GM18868 (cell line): ENCODE results near the gene RPS6KA2.

Experiments used
- ATAC-seq: cut with Tn5 transposase; IDR thresholded peaks from one replicate; pipeline ENCODE4 v1.9.1; 2021; ENCODE audit warnings: mild to moderate bottlenecking, moderate library complexity; ENCODE audit not compliant: unreplicated experiment

RPS6KA2 gene

DNA sequence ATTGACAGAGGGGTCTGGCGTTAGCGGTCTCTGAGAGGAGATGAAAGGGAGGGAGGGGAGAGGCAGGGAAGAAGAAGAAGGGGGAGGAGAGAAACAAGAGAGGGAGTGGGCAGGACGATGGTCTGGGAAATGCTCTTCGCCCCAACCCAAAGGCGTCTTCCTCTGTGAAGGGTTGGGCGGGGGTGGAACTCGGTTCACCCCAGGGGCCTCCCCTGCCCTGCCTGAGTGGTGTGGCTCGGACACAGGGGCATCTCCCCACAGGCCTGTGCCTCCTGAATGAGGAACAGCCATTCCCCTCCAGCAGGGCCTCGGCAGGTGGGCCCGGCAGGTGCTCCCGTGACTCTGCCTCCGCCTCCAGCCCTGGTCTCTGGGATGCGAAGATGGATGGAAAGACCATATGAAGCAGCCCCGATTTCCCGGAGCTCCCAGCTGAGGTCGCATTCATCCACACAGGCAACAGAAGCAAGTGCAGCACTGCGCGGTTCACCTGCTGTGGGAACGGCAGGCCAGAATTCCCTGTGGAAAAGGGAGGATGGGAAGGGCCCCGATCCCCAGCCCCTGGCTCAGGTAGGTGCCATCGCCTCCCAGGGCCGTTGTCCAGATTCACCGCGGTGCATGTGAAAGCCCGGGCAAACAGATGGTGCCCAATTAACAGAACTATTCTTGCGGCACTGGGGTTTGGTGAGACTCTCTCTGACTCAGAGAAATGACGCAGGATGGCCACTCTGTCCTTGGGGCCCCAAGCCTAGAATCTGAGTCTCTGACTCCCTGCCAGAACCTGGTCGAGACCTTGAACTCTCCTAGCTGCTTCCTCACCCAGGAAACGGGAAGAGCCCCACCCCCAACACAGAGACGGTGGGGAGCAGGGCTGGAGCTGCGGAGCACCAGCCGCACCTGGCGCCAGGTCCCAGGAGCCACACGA, 29.4 kb upstream of the RPS6KA2 start:
- no peak for ATAC-seq

DNA sequence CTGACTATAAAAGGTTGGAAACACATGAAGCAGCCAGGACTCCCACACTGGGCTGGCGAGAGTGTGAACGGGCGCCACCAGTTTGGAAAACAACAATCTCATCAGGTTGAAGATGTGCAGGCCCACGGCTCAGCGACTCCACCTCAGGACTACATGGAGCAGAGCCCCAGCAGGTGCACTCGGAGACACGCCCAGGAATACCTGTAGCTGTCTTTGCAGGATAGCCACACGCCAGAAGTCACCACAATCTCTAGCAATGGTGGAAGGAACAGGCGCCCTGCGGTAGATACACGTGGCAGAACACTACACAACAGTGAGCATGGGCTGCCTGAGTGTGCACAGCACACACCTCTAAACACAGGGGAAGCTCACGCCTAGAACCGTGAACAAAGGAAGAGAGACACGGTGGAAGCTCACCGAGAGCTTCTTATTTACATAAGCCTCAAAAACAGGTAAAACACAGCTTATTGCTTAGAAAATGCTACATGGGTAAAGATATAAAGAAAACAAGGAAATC, 28.7 kb upstream of the RPS6KA2 start:
- no peak for ATAC-seq

DNA sequence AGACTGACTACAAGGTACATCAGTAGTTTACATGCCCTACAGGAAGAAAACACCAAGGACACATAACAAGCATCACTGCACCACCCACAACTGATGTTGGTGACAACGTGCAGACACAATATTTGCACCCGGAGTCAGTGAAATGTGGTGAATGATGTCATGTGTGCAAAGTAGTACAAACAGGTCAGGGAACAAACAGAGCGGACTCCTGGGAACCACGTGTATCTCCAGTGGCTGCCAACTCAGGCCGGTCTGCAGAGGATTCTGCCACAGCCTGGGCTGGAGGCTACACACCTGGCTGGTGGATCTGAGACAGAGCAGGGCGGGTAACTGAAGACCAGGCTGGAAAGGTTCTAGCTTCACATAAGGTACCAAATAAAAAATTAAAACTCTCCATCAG, 28.2 kb upstream of the RPS6KA2 start:
- ATAC-seq = no peak

DNA sequence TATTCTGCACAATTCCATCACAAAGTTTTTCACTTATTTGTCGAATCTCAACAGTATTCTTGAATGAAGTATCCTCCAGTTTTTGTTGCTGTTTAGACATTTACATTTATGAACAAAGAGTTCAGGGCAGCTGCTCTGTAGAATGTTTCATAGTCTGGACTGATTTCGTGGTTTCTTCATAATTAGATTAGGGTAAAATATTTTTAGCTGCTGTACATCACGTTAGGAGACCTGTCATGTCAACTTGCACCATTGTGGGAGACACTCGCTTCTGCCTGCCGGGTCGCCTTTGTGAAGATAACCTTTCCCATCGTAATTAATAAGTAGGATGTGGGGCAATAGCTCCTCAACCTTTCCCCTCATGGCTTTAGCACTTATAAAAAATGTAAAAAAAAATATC, 27.5 kb upstream of the RPS6KA2 start:
- no peak for ATAC-seq

DNA sequence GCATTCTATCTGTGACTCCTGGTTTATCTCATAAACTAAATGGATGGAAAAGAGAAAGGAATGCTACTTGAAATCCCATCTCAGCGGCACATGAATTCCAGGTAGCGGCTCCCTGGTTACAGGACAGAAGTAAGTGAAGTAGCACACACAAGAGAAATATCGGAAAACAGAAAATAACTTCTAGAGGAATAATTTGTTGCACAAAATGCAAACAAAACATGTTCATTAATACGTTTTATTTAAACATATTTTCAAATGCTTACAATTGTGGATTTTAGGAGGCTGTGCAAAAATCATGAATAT, 26.5 kb upstream of the RPS6KA2 start:
- ATAC-seq = no peak

DNA sequence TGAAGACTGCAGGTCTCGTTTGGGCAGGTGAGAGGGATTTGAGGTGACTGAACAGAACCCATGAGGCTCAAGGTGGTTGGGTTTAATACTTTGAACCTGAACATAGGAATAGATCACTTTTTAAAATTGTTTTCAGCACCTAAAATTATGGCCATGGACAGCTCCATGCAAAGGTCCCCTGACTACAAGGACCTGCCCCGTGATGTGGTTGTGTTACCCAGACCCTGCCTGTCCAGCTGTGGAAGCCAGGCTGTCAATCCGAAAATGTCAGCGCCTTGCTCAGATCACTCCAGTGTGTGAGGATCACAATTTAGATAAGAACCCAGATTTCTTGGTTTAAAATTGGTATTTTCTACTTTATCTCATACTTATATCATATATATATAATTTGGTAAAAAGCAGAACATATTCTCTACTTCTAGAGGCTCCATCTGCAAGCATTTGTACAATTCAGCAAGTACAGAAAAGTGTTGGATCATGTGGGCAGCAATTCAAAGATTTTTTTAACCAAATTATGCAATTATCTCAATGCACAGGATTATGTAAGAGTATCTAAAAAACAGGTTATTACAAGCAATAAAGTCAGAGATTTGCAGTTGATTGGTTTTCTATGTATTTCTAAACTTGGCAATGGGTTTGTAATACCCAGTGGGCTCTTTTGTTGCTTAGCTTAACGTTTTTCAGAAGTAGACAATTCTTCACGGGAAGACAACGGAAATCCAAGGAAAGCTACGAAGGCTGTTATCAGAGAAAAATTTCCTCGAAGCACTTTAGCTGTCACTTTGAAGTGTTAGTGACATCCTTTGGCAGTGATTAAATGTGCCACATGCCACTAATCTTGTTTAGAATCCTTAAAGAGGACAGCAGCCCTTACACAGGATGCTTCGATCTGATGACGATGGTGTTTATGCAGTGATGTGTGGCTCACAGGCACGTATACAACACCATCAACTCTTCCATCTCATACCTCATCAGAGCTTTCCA, 24.1 kb upstream of the RPS6KA2 start:
- no peak for ATAC-seq

DNA sequence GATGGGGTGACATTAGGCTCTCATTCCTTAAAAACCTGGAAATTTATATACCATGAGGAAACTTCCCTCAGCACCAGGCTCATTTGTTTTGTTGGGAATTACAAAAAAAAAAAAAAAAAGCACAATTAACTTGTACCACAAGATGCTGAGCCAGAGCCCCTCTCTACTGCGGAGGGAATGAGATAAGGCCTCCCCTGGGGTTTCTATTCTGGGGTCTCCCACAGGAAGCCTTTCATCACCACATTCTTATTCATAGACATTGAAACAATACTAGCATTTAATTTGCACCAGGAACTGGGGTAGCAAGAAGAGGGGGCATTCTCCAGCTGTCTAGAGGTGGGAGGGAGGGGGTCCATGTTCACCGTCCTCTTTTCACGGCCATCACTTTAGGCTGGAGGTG, 23.0 kb upstream of the RPS6KA2 start:
- ATAC-seq = no peak

DNA sequence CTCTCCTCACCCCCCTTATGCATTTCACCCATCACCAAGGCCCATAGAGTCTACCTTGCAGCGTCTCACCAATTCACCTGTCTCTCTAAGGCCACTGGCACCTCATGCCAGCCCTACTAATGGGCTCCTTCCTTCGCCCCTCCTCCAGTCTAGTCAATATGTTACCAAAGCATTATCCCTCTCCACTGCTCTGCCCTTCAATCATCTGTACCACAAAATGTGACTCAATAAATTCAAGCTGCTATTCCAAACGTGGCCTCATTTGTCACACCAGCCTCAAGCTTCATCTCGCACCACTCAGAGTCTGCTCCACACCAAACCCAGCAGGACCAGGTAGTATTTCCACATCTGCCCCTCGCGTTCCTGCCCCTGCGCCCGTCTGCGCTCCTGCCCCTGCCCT, 21.8 kb upstream of the RPS6KA2 start:
- ATAC-seq = no peak

DNA sequence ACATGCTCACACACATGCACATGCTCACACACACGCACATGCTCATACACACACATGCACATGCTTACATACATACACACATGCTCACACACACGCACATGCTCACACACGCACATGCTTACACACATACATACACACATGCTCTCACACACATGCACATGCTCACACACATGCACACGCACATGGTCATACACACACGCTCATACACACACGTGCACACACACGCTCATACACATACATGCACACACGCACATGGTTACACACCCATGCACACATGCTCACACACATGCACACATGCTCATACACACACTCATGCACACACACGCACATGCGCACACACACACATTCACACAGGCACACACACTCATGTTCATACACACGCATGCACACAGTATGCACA, 20.8 kb upstream of the RPS6KA2 start:
- no peak for ATAC-seq

DNA sequence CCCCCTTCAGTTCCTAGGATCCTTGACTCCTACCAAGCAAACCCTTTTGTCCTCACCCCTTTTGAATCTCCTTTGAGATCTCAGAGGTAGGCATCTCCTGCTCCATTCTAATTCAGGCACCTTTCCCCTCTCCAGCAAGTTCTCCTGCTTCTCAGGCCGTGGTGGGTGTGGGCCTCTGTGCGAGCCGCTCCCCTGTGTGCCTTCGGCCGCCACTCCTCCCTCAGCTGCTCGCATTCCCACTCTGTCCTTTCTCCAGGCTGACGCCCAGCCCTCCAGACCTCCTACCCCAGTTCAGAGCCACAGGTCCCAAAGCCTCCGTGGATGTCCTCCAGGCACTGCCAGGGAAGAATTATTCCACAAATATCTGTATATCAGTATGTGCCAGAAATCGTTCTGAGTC, 19.7 kb upstream of the RPS6KA2 start:
- ATAC-seq = no peak

DNA sequence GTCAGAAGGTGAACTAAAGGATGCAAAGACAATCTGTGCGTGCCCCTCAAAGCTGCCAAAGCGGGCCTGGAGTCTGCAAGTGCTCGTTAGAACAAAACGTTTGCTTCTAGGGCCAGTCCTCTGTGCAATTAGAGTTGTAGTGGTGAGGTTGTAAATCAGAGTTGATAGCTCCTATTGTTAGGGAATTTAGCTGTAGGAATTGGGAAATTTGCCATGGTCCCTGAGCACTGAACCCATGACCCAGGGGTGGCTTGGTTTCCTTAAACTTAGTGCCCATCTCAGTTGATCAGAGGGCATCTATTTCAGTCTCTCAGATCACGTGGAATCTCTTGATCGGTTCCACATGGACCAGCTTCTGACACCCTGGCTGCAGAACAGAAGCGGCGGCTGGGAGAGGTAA, 18.8 kb upstream of the RPS6KA2 start:
- ATAC-seq = no peak

DNA sequence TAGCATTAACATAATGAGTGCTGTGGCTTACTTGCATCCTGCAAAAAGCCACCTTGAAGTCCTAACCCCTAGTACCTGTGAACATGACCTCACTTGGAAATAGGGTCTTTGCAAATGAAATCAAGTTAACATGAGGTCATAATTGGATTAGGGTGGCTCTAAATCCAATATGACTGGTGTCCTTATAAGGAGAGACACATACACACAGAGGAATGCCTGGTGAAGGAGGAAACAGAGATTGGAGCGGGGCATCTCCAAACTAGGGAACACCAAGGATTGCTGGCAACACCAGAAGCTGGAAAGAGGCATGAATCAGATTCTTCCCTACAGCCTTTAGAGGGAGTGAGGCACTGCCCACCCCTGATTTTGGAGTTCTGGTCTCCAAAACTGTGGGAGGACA, 17.6 kb upstream of the RPS6KA2 start:
- no peak for ATAC-seq

DNA sequence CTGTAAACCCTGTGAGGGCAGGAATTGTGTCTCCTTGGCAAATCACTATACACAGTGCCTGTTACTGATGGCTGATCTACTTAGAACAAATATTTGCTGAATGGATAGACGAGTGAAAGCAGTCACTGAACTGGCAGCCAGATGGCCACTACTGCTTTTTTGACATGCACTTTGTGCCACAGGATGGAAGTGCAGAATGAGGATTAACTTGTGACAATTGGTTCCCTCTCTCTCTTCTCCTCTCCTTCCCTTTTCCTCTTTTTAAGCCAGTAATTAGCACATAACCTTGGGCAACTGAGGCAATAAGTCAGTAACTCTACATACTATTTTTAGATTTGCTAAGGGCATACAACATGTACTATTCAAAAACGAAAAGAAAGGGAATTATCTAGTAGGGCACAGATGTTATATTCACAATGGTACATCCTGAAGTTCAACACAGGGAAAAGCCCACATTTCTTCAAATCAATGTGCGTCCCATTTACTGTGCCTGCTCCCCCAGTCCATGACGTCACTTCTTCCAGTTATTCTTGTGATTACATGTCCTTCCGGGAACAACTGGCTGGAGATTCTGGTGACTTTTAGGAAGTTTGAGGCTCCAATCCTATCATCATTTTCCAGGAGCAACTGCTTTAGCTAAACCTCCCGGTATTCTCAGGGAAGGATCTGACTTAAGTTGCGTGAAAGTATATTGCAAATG, 17.0 kb upstream of the RPS6KA2 start:
- no peak for ATAC-seq

DNA sequence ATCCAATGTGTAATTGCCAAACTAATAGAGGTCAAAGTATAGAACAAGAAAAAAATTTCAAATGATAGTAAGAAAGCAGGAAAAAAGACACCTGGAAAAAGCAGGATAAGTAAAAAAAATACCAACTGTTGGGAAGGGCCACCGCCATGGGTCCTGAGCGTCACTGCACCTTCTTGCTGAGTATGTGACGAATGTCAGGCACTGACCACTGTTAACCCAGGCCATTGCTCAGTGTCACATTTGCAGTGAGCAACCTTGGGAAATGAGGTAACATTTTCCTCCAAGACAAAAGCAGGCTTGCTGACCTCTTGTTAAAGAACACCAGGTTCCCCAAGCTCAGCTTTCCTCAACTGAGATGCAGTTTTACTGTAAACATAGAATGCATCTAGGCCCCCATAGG, 15.6 kb upstream of the RPS6KA2 start:
- no peak for ATAC-seq

DNA sequence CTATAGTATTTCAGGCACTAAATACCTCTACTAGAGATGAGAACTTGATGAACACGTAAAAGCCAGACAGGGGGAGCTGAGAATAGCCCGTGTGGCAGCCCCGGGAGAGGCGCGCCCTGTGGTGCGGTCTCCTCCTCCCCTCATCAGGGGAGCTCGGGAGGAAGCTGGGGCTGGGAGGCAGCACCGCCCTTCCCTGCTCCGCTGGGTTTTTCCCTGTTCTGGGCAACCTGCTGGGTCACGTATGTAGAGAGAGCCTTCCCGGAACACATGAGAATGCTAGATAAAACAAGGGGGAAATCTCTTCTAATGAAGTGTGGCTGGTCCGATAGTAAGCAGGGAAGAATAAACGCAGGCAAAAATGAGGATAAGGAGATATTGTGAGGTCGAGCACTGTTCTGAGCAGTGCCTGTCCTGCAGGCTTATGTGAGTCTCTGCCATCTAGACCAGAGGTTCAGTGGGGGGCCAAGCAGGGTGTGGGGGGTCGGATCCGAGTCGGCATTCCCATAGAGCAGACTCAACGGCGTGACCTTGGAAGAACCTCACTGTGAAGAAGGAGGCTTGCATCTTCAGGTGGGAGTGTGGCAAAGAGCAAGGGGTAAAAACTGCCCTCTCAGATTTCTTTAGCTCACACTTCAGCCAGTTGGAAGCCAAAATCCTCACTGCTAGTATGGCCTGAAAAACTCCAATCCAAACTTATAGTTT, 13.4 kb upstream of the RPS6KA2 start:
- peak; percentile 68 for ATAC-seq

DNA sequence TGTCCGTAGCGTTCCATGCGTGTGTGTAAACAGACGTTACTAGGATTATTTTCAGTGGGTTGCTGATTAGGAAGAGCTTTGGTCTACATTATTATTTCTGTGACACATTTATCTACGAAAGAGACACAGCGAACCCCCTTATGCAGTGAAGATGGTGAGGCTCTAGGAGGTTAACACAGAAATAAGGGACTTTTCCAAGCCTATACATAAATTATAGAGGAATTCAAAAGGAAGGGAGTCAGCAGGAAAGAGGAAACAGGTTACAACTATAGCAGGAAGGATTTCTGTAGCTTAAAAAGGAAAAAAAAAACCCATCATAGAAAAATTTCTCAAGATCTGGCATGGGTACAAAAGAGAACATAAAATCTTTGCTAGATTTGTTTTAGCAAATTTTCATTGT, 12.9 kb upstream of the RPS6KA2 start:
- ATAC-seq = no peak

DNA sequence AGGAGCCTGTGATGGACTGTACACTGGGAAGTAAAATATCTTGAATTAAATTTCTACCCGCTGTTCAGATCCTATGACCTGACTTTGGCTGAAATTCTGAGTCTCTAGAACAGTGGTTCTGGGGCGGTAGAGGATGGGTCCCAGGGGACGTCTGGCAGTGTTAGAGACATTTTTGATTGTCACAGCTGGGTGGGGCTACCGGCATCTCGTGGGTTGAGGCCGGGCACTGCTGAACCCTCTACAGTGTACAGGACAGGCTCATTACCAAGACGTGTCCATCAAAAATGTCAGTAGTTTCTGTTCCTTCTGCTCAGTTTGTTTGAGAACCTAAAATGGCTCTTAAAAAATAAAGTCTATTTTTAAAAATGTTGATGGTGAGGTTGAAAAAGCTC, 11.5 kb upstream of the RPS6KA2 start:
- peak; percentile 57 for ATAC-seq

DNA sequence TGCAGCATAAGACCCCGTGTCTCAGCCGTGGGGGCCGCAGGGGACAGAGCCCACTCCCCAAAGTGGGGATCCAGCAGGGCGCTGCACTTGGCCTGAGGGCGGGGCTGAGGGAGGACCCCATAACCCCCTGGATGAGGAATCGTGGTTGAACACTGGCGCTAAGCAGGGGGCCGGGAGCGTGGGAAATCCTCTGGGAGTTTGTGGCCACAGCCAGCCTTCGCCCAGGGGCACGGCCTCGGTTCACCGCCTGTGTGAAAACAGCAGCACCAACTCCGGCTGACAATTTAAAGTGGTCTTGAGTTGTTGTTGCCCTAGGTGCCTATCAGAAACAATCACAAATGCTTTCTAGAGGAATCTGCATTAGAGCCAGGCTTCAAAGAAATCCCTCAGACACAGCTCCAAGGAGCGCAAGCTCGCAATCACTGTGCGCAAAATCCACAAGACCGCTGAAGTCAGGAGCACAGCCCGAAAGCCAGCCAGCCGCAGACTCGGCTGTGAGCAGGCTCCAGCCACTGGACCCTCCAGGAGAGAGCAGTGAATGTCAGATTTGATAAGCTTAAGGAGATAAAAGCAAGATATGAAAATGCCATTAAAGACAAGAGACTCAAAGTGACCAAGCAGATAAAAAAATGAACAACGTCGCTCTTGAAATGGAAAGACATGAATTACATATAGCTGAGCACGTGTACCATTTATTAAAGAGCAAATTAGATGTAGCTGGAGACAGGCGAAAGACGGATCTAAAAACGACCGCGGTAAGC, 10.9 kb upstream of the RPS6KA2 start:
- ATAC-seq = no peak

DNA sequence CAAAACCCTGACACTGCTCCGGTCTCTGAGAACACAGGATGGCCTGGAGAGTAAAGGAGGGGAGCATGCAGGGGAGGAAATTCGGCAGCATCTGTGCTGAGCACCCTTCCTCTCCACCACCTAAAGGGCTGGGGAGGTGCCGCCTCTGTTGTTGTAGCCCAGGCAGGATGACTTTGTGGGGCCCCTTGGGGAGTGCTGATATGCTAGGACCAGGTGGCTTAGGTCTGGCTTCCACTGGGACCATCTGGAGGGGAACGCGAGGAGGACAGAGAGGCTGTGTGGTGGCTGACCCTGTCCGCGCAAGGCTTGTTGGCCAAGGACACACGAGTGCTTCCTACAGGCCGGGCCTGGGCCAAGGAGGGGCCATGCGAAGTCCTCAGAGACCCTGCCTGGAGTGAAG, 9.9 kb upstream of the RPS6KA2 start:
- ATAC-seq = no peak
